Measurements from ENCODE around the gene ERRFI1.
A peak's percentile ranks its signal among the peaks of the same experiment; 100 is the strongest.

The ERRFI1 gene

GRCh38 chr1:8018492-8019228 is 7.4 kb downstream of the ERRFI1 start:
- no peak for DNase-seq (ENCODE audit: low read depth)

GRCh38 chr1:8017495-8018197 is 8.5 kb downstream of the ERRFI1 start:
- DNase-seq (ENCODE audit: low read depth), result no peak

- DNase-seq (ENCODE audit: low read depth), result no peak
These were observed 9.2 kb downstream of the ERRFI1 start for GRCh38 chr1:8016895-8017241.

- DNase-seq (ENCODE audit: low read depth), result no peak
These were observed 9.8 kb downstream of the ERRFI1 start for GRCh38 chr1:8016210-8016894.

GRCh38 chr1:8015809-8016165 is 10.3 kb downstream of the ERRFI1 start:
- no peak for DNase-seq (ENCODE audit: low read depth)

GRCh38 chr1:8015036-8015808 is 10.9 kb downstream of the ERRFI1 start:
- DNase-seq (ENCODE audit: low read depth), result peak; percentile 30

GRCh38 chr1:8014381-8014988 is 11.6 kb downstream of the ERRFI1 start:
- DNase-seq (ENCODE audit: low read depth), result no peak

- no peak for DNase-seq (ENCODE audit: low read depth)
These were observed 12.3 kb downstream of the ERRFI1 start for GRCh38 chr1:8013800-8014199.

GRCh38 chr1:8013399-8013798 is 12.7 kb downstream of the ERRFI1 start:
- no peak for DNase-seq (ENCODE audit: low read depth)

GRCh38 chr1:8012955-8013354 is 13.2 kb downstream of the ERRFI1 start:
- no peak for DNase-seq (ENCODE audit: low read depth)

GRCh38 chr1:8011923-8012858 is 13.9 kb downstream of the ERRFI1 start:
- no peak for DNase-seq (ENCODE audit: low read depth)

- DNase-seq (ENCODE audit: low read depth), result no peak
These were observed 15.1 kb downstream of the ERRFI1 start for GRCh38 chr1:8011016-8011415.

- no peak for DNase-seq (ENCODE audit: low read depth)
These were observed 15.9 kb downstream of the ERRFI1 start for GRCh38 chr1:8010080-8010664.

GRCh38 chr1:8009043-8010002 is 16.8 kb downstream of the ERRFI1 start:
- DNase-seq (ENCODE audit: low read depth), result no peak

GRCh38 chr1:8006037-8006963 is 19.8 kb downstream of the ERRFI1 start:
- DNase-seq (ENCODE audit: low read depth), result no peak

- DNase-seq (ENCODE audit: low read depth), result no peak
These were observed 21.1 kb downstream of the ERRFI1 start for GRCh38 chr1:8004803-8005573.

- no peak for DNase-seq (ENCODE audit: low read depth)
These were observed 21.9 kb downstream of the ERRFI1 start for GRCh38 chr1:8004113-8004802.
